Measurements from ENCODE around the gene HYPK.
A peak's percentile ranks its signal among the peaks of the same experiment; 100 is the strongest.
"Not testable (repeated sequence)": the region's sequence is repeated elsewhere in the genome, so short reads cannot be mapped to it uniquely, and the experiment has no call there.

The HYPK gene

GRCh38 chr15:43795197-43795596 is 5.2 kb upstream of the HYPK start:
- no peak for DNase-seq (ENCODE audit: low read depth in 2 of 2)

DNA sequence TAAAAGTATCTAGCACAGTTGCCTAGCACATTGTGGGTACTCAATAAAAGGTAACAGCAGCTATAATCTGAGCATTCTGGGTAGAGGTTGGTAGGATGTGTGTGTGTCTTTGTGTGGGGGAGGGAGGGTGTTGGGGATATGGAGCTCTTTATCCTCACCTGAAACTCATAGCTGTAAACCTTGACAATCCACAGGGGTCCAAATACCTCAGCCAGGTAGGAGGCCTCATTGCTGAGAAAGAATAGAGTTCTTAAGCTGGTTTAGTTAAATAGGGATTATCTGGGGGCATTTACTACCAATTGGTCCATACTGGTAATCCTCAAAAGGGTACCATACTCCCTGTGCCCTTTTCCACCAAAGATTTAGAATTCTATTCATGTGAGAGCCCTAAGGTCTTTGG is 4.4 kb upstream of the HYPK start:
- no peak for DNase-seq (ENCODE audit: low read depth in 2 of 2)

DNA sequence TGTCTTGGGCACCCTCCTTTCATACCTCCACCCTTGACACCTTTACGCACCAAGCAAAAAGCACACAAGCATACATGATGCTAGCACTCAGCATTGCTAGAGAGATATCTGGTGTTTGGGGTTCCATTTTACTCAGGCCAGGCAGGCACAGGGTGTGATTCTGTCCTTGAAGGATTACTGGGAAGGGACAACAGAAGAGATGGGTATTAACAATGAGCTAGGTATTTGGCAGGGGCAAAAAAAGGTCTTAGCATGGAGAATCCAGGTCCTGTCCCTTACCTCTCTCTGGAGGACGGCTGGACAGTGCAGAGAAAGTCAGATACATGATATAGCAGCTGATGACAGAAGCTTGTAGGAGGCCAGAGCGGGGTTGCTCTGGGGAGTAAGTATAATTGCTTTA is 3.8 kb upstream of the HYPK start:
- DNase-seq (ENCODE audit: low read depth in 2 of 2), result no peak

DNA sequence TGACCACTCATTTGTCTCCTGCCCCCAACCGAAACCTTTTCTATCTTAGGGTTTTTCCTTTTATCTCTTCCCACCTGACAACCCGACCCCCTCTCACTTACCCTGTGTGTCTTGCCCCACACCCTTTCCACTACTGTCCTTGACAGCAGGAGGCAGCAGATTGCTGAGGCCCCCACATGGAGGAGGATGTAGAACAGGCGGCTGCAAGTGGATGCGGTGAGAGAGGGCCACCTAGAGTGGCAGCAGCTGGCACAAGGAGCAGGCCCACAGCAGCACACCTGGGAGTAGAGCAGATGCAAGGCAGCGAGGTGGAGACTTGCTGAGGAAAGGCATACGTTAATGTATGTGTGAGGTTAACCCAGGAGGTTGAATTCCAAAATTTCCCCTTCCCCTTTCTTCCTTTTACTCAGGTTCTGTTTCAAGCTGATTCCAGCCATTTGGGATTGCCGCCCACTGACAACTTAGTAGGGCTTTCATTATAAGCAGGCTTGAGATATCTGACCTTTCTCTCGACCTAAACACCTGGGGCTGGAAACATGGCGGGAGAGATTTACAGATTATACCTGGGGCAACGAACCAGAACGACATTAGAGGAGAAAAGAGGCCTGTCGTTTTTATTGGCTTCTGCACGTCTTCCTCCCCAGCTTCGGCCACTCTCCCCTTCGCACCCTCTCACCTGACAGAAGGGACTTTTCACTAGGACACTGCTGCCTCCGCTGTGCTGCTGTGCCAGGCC is 1.0 kb upstream of the HYPK start:
- DNase-seq (ENCODE audit: low read depth in 2 of 2), result no peak

GRCh38 chr15:43799945-43800285 is 484 bp upstream of the HYPK start, which contains the start of gene SERINC4:
TSS of gene SERINC4 (minus strand) at chr15:43800220. CDS start at chr15:43799986, 234 bp downstream.
- DNase-seq (ENCODE audit: low read depth in 2 of 2), result no peak

- not testable (repeated sequence) for DNase-seq (ENCODE audit: low read depth in 2 of 2)
These were observed 2.3 kb downstream of the HYPK start for GRCh38 chr15:43802676-43803075.

DNA sequence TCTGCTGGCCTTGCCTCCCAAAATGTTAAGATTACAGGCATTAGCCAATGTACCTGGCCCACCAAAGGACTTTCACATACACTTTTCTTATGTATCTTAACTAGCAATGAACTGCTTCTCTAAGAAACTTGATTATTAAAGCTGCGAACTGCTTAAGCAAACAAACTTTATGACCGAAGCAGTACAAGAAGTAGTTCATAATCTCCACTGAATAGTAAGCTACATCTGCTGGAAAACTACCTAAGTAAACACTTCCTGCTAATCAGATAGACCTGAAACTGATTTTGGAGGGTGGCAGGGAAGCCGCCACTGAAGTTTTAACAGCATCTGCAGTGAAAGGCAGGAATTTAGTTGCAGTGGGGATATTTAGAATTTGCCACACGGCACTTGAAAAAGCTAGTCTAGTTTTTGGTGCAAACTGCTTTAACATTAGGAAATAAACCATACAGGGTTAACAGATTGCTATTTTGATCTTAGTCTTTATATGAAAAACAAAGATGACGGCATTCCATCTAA is 8.1 kb downstream of the HYPK start:
- no peak for DNase-seq (ENCODE audit: low read depth in 2 of 2)

DNA sequence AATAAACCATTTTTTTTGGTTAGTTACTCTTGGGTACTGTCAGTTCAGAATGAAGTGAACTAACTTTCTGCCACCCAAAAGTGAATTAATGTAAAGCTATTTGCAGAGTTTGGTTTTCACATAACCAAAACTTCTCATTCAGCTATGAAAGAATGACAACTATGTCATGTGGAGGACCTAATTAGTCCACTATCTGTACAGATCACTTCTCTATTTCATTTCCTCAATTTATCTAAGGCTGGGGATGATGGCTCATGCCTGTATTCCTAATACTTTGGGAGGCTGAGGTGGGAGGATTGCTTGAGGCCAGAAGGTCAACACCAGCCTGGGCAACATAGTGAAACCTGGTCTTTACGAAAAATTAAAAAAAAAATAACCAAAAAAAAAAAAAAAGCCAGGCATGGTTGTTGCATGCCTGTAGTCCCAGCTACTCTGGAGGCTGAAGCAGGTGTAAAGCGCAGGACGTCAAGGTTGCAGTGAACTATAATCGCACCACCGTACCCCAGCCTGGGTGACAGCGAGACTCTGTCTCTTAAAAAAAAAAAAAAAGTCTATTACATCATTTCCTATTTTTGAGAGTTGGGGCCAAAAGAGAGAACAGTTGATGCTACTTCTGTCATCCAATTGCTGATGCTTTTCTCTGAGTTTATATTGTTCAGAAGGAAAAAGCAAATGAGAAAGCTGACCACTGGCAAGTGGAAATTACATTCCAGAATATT is 8.7 kb downstream of the HYPK start:
- DNase-seq (ENCODE audit: low read depth in 2 of 2), result no peak

DNA sequence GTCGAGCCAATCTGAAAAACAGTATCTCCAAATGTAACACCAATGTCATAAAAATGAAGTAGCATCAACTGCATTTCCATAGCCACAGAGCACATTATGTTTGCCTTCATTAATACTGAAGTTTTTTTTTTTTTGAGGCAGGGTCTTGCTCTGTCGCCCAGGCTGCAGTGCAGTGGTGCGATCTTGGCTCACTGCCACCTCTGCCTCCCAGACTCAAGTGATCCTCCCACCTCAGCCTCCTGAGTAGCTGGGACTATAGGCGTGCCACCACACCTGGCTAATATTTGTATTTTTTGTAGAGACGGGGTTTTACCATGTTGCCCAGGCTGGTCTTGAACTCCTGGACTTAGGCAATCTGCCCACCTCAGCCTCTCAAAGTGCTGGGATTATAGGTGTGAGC is 14.7 kb downstream of the HYPK start:
- DNase-seq (ENCODE audit: low read depth in 2 of 2), result not testable (repeated sequence)

- no peak for DNase-seq (ENCODE audit: low read depth in 2 of 2)
These were observed 21.1 kb downstream of the HYPK start for GRCh38 chr15:43821505-43821904.

DNA sequence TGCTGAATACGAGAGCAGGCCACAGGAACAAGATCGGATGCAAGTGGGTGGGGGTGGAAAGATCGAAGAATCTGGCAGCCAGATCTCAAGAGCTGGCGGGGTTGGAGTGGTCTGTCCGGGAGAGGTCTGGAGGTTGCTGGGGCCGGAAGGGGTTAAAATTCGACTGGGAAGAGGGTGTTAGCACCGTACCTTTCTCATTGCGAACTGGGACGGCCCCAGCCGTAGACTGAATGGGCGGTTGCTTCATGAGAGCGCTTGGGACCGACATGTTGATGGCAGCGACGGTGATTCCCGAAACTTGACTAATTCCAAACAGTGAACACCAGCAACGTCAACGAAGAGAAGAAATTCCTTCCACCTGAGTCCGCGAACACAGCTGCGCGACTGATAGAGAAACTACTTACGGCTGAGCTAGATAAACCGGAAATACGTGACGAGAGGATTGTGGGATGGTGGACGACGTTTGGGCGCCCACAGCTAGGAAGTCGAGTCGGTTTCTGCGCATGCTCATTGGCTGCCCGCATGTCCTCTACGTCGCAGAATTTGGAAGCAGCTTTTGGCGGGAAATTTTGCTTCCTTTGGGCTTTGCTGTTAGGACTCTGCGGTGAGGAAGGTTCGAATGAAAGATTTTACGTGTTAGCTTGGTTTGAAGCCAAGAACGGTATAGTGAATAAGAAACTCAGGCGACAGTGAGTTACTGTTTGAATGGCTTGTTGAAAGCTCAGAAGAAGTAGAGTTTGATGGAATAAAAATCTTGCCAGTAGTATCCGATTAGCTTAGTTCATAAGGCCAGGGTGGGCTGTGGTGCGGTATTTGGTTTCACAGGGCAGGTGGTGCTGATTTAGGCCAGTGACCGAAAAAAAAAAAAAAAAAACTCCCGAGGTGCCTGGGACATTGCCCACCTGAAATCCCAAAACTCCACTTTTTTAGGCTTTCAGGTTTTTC is 24.2 kb downstream of the HYPK start, which contains the start of gene MFAP1:
MFAP1 (minus strand) TSS at position 389 of the 945 bp plus-strand sequence; CDS start at position 268, 121 bp downstream.
- DNase-seq (ENCODE audit: low read depth in 2 of 2), result peak; percentile 88 to 92

GRCh38 chr15:43825305-43825704 is 24.9 kb downstream of the HYPK start:
- not testable (repeated sequence) for DNase-seq (ENCODE audit: low read depth in 2 of 2)

GRCh38 chr15:43826029-43826507 is 25.7 kb downstream of the HYPK start:
- no peak for DNase-seq (ENCODE audit: low read depth in 2 of 2)

GRCh38 chr15:43826508-43827341 is 26.3 kb downstream of the HYPK start, which contains the start of gene WDR76:
TSS of gene WDR76 (plus strand) at chr15:43827002. CDS start at chr15:43827033, 31 bp downstream.
- peak; percentile 25 to 69 for DNase-seq (ENCODE audit: low read depth in 2 of 2)

DNA sequence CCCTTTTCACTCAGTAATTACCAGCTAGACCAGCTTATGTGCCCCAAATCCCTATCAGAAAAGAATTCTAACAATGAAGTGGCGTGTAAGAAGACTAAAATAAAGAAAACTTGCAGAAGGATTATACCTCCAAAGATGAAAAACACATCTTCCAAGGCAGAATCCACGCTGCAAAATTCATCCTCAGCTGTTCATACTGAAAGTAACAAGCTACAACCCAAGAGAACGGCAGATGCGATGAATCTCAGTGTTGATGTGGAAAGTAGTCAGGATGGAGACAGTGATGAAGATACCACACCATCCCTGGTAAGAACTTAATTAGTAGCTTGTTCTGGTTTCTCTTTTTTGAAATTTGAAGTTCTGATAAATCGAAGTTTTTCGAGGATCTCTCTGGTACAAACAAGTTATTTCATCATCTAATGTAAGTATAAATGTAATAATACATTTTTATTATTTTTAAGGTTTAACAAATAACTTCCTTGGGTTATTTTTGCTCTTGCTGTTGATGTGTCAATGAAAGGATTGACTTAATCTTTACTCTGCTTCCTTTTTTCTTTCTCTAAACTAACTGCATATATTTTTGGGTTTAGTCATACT is 27.8 kb downstream of the HYPK start:
- peak in 1 of 2 donors; percentile 3 for DNase-seq (ENCODE audit: low read depth in 2 of 2)

- not testable (repeated sequence) for DNase-seq (ENCODE audit: low read depth in 2 of 2)
These were observed 29.6 kb downstream of the HYPK start for GRCh38 chr15:43829951-43830540.

DNA sequence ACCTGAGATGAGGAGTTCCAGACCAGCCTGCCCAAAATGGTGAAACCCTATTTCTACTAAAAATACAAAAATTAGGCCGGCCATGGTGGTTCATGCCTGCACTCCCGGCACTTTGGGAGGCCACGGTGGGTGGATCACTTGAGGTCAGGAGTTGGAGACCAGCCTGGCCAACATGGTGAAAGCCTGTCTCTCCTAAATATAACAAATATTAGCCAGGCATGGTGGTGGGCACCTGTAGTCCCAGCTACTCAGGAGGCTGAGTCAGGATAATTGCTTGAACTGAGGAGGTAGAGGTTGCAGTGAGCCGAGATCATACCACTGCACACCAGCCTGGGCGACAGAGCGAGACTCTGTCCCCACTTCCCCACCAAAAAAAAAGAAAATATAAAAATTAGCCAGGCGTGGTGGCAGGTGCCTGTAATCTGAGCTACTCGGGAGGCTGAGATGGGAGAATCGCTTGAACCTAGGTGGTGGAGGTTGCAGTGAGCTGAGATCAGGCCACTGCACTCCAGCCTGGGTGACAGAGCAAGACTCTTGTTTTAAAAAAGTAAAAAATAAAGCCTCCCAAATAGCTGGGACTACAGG is 30.4 kb downstream of the HYPK start:
- DNase-seq (ENCODE audit: low read depth in 2 of 2), result not testable (repeated sequence)

GRCh38 chr15:43831519-43832052 is 31.2 kb downstream of the HYPK start:
- not testable (repeated sequence) for DNase-seq (ENCODE audit: low read depth in 2 of 2)

DNA sequence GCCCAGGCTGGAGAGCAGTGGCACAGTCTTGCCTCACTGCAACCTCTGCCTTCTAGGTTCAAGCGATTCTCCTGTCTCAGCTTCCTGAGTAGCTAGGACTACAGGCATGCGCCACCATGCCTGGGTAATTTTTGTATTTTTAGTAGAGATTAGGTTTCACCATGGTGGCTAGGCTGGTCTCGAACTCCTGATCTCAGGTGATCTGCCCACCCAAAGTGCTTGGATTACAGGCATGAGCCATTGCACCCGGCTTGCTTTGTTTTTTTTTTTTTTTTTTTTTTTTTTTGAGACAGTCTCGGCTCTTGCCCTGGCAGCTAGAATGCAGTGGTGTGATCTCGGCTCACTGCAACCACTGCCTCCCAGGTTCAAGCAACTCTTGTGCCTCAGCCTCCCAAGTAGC is 32.1 kb downstream of the HYPK start:
- not testable (repeated sequence) for DNase-seq (ENCODE audit: low read depth in 2 of 2)

All from stimulated activated CD8-positive, alpha-beta memory T cell treated with anti-CD3 and anti-CD28 coated beads, Interleukin-7, amount 100 ng/mL, for 4 hours (primary cell).